Panc1 (cell line): ENCODE results near the gene EIF4EBP3. TPM values are rescaled to one million over a fixed set of nuclear protein-coding genes. Genes with fewer than 3 reads are reported as not detected.

Experiments
- ATAC-seq: fragments of 200-7000 bp; cut with Tn5 transposase; 2 replicates; pipeline ENCODE4 v1.9.1; 2020; ENCODE audit warnings: mild to moderate bottlenecking, moderate library complexity
- Bru-seq: library from RNA; stranded (reverse); fragments of 400-500 nt; gene quantifications from one replicate; lab custom pipeline; 2021; lab: Mats Ljungman, UMichigan
- BruChase-seq, 2 experiments: library from RNA; stranded (reverse); fragments of 400-500 nt; gene quantifications; one replicate each; lab custom pipeline; 2021; lab: Mats Ljungman, UMichigan
- BruUV-seq: library from RNA; stranded (reverse); fragments of 400-500 nt; replicated peaks from 2 replicates; lab custom pipeline; 2021; lab: Mats Ljungman, UMichigan
- CTCF ChIA-PET: fragments of 300-600 bp; sonication (Branson Sonifier 250); formaldehyde crosslinking; loops from one replicate; lab custom pipeline; 2022; ENCODE audit warnings: antibody characterized with exemption; lab: Charles Lee
- POLR2A ChIA-PET: fragments of 300-600 bp; sonication (Branson Sonifier 250); formaldehyde crosslinking; loops from one replicate; lab custom pipeline; 2022; ENCODE audit warnings: antibody characterized with exemption; lab: Charles Lee
- DNase-seq: peaks from one replicate; pipeline ENCODE4 v3.0.0-alpha.2; 2010; ENCODE audit warnings: low read depth, low spot score
- H3K27ac ChIP-seq: 2 replicates; pipeline ENCODE4 v1.5.1; 2011; ENCODE audit warnings: mild to moderate bottlenecking, low read length, inconsistent platforms
- H3K27me3 ChIP-seq: fragments of 200-500 bp; sonication (Bioruptor generic); 2 replicates; pipeline ENCODE4 v1.6.0; 2014; ENCODE audit warnings: low read length, inconsistent platforms; ENCODE audit not compliant: control insufficient read depth, insufficient read depth
- H3K36me3 ChIP-seq: fragments of 200-500 bp; sonication (Bioruptor generic); 2 replicates; pipeline ENCODE4 v1.5.1; 2014; ENCODE audit warnings: inconsistent platforms, mild to moderate bottlenecking, low read length, moderate library complexity; ENCODE audit not compliant: control insufficient read depth, insufficient read depth
- H3K4me1 ChIP-seq: 2 replicates; pipeline ENCODE4 v1.5.1; 2011; ENCODE audit warnings: inconsistent platforms, mild to moderate bottlenecking, low read length, moderate library complexity; ENCODE audit not compliant: control insufficient read depth, insufficient read depth
- H3K4me3 ChIP-seq, 2 experiments: 2 replicates each; pipeline ENCODE4 v1.5.1; 2011 to 2012; ENCODE audit warnings: low read depth in 2 of 2, low read length in 2 of 2, mild to moderate bottlenecking in 2 of 2, inconsistent platforms in 1 of 2, moderate library complexity in 1 of 2
- H3K9me3 ChIP-seq: fragments of 200-500 bp; sonication (Bioruptor generic); 2 replicates; pipeline ENCODE4 v1.5.1; 2014; ENCODE audit warnings: low read depth, mild to moderate bottlenecking, inconsistent platforms, low read length, moderate library complexity; ENCODE audit not compliant: control insufficient read depth, insufficient read depth
- POLR2AphosphoS5 ChIP-seq: IDR thresholded peaks from 2 replicates; pipeline ENCODE4 v1.6.1; 2012; ENCODE audit warnings: mild to moderate bottlenecking, low read depth, low read length, moderate library complexity
- SIN3A ChIP-seq: IDR thresholded peaks from 2 replicates; pipeline ENCODE4 v1.6.1; 2012; ENCODE audit warnings: low read depth, mild to moderate bottlenecking, low read length, moderate library complexity, borderline replicate concordance; ENCODE audit not compliant: insufficient read depth
- TCF7L2 ChIP-seq: IDR thresholded peaks from 2 replicates; pipeline ENCODE4 v1.6.1; 2011; ENCODE audit warnings: mild to moderate bottlenecking, low read depth, low read length, inconsistent platforms
- in situ Hi-C: cut with HindIII; loops from 2 replicates; pipeline ENCODE4 v1.10.0; 2016; ENCODE audit warnings: low sequenced_read_pairs, low pct_unique_long_range_greater_than_20kb
- intact Hi-C: fragments of 100-400 bp; cut with micrococcal nuclease; formaldehyde crosslinking; loops from one replicate; pipeline ENCODE4 v1.10.0; 2022; ENCODE audit not compliant: unreplicated experiment
- long read RNA-seq: library from polyadenylated mRNA; unstranded; transcript quantifications from one replicate; pipeline ENCODE4 v2.0.0, GENCODE V29; 2021; ENCODE audit not compliant: unreplicated experiment
- polyA plus RNA-seq: library from polyadenylated mRNA; unstranded; fragments of >200 nt; gene quantifications from one replicate; pipeline ENCODE4 v1.2.1, GENCODE V29; 2012; ENCODE audit warnings: missing spikeins; ENCODE audit not compliant: insufficient read length
- total RNA-seq: library from RNA; stranded (reverse); gene quantifications from one replicate; pipeline ENCODE4 v1.2.1, GENCODE V29; 2021; ENCODE audit not compliant: unreplicated experiment
- TF ChIP-seq, protein P1 (sequence below), 2 experiments: IDR thresholded peaks; 2 replicates each; pipeline ENCODE4 v1.6.1; 2011 to 2012; ENCODE audit warnings: low read depth in 2 of 2, control low read depth in 1 of 2, low read length in 1 of 2, mild to moderate bottlenecking in 1 of 2, moderate library complexity in 1 of 2; ENCODE audit not compliant: insufficient read depth in 1 of 2
- TF ChIP-seq, protein P2 (sequence below): fragments of 450-650 bp; IDR thresholded peaks from 2 replicates; pipeline ENCODE4 v1.5.1; 2017; ENCODE audit warnings: mild to moderate bottlenecking

Gene EIF4EBP3
- total RNA-seq (8.6 TPM), Bru-seq, nascent RNA (percentile 79 among the genes with signal in this experiment), BruChase-seq, experiment 1, labeled RNA remaining after a 2-hour chase (percentile 70 among the genes with signal in this experiment), BruChase-seq, experiment 2, labeled RNA remaining after a 6-hour chase (percentile 61 among the genes with signal in this experiment)
- polyA plus RNA-seq = 11.1 TPM
- long read RNA-seq, partial matches to known transcripts = 0 of 5 reads
- long read RNA-seq, other reads (novel, unspliced or antisense) = 1 of 5 reads

DNA sequence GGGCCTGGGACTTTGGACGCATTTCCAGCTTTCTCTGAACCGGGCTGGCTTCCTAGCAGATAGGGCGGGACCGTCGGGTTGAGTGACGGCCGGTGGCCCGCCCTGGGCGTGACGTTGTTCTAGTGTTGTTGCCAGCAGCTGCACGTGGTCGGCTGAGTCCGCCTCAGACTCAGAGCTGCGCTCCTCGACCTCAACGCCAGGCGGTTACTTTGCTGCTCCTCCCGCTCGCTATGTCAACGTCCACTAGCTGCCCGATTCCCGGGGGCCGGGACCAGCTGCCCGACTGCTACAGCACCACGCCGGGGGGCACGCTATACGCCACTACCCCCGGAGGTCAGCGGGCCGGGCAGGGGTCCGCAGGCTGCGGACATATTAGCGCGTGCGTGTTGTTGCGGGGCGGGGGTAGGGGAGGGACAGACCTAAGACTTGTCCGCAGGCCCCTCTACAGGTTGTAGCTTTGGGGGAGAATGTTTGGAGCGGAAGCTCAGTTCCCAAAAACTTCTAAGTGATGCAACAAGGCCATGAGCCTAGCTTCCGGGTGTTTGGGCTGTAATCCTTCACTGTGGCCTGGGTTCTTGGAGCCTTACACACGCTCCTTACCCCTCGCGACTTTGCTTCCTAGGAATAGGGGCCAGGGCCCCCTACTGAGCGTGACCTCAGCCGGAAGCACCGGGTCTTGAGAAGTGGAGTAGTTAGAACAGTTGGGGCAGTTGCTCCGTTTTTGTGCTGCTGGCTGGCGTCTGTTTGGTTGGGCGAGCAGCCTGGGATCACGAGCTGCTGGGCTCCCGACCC is at the start of gene EIF4EBP3:
TSS of gene EIF4EBP3 (plus strand) at position 155 of the 792 bp plus-strand sequence. CDS start at position 231, 76 bp downstream.
- ChIA-PET POLR2A (interaction anchor here (0.5 to 1.1 kb wide), 3 partner anchors 9 to 133 kb away, joined by 3 to 6 read pairs (median 3); no protein-coding TSS in a partner anchor), CTCF (interaction anchor here (0.5 to 1.1 kb wide), 4 partner anchors 91 to 174 kb away, joined by 3 read pairs; partner anchors contain the start of gene TMCO6)
- intact Hi-C loops (no loop called here), in situ Hi-C loops (no loop called here)
- peak; percentile 96 for ATAC-seq
- Histone ChIP-seq H3K4me3 (peak within 1 kb of the TSS; percentile 25 to 53), H3K27ac (peak within 1 kb of the TSS; percentile 76), H3K4me1 (peaks cover 34% of the 10 kb centered on the region), H3K36me3 (peaks cover 10% of the 10 kb centered on the region; the same call in 1 of the 2 replicates), H3K27me3 (no peaks in the 10 kb centered on the region), H3K9me3 (no peaks in the 10 kb centered on the region)
- TF ChIP-seq SIN3A = peak; percentile 66; the same call in 1 of the 2 replicates
- TF ChIP-seq, protein P1, sequence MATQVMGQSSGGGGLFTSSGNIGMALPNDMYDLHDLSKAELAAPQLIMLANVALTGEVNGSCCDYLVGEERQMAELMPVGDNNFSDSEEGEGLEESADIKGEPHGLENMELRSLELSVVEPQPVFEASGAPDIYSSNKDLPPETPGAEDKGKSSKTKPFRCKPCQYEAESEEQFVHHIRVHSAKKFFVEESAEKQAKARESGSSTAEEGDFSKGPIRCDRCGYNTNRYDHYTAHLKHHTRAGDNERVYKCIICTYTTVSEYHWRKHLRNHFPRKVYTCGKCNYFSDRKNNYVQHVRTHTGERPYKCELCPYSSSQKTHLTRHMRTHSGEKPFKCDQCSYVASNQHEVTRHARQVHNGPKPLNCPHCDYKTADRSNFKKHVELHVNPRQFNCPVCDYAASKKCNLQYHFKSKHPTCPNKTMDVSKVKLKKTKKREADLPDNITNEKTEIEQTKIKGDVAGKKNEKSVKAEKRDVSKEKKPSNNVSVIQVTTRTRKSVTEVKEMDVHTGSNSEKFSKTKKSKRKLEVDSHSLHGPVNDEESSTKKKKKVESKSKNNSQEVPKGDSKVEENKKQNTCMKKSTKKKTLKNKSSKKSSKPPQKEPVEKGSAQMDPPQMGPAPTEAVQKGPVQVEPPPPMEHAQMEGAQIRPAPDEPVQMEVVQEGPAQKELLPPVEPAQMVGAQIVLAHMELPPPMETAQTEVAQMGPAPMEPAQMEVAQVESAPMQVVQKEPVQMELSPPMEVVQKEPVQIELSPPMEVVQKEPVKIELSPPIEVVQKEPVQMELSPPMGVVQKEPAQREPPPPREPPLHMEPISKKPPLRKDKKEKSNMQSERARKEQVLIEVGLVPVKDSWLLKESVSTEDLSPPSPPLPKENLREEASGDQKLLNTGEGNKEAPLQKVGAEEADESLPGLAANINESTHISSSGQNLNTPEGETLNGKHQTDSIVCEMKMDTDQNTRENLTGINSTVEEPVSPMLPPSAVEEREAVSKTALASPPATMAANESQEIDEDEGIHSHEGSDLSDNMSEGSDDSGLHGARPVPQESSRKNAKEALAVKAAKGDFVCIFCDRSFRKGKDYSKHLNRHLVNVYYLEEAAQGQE (IDR thresholded peaks at IDR 0.05; ENCODE audit: insufficient read depth in 1 of 2, low read depth in 2 of 2, low read length in 1 of 2) = peak in 1 of 2 experiments; percentile 61; a peak in 1 of 4 replicates
- TF ChIP-seq, protein P2, sequence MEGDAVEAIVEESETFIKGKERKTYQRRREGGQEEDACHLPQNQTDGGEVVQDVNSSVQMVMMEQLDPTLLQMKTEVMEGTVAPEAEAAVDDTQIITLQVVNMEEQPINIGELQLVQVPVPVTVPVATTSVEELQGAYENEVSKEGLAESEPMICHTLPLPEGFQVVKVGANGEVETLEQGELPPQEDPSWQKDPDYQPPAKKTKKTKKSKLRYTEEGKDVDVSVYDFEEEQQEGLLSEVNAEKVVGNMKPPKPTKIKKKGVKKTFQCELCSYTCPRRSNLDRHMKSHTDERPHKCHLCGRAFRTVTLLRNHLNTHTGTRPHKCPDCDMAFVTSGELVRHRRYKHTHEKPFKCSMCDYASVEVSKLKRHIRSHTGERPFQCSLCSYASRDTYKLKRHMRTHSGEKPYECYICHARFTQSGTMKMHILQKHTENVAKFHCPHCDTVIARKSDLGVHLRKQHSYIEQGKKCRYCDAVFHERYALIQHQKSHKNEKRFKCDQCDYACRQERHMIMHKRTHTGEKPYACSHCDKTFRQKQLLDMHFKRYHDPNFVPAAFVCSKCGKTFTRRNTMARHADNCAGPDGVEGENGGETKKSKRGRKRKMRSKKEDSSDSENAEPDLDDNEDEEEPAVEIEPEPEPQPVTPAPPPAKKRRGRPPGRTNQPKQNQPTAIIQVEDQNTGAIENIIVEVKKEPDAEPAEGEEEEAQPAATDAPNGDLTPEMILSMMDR = no peak
- peak; percentile 64 for TF ChIP-seq POLR2AphosphoS5
- TF ChIP-seq TCF7L2 = no peak
- peak; percentile 64 for DNase-seq
- BruUV-seq = no TSS peak

DNA sequence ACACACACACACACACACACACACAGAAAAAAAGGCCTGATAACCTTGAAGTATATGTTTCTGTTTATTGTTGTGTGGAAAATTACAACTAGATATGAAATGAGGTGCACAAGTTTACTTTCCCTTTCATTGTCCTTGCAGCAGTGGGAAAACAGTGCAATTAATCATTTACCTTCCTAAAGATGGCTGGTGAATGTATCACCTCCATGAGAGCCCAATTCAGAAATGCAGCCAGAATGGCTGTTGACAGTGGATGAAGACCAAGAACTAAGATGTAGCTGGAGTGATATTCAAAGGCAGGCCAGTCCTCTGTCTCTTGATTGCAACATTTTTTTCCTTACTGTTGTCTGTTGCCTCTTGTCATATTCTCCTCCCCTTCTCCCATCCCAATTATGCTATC is 49.6 kb upstream of the EIF4EBP3 start:
- no peak overlapping the region for H3K27ac ChIP-seq
- CTCF ChIA-PET = no interaction called here
- ATAC-seq = no peak
- TF ChIP-seq POLR2AphosphoS5 (no peak), TCF7L2 (no peak), SIN3A (no peak)
- TF ChIP-seq, protein P1 (IDR thresholded peaks at IDR 0.05; ENCODE audit: insufficient read depth in 1 of 2, low read depth in 2 of 2, low read length in 1 of 2) = no peak
- TF ChIP-seq, protein P2 = no peak
- no peaks in the 10 kb centered on the region for H3K9me3 ChIP-seq
- no peaks in the 10 kb centered on the region for H3K27me3 ChIP-seq
- no peak overlapping the region for H3K4me3 ChIP-seq
- no TSS peak for BruUV-seq
- no peak for DNase-seq
- no peaks in the 10 kb centered on the region; the same call in 1 of the 2 replicates for H3K4me1 ChIP-seq
- POLR2A ChIA-PET = no interaction called here
- H3K36me3 ChIP-seq = peaks cover 18% of the 10 kb centered on the region
- in situ Hi-C loops (no loop called here), intact Hi-C loops (no loop called here)
